ENCODE data around the gene HOXD11.

GRCh38 chr2:176104316-176105077, 2.6 kb upstream of the HOXD11 start:
- no peak for TF ChIP-seq EZH2 (IDR thresholded peaks at IDR 0.05)
- TF ChIP-seq POLR2AphosphoS5 (IDR thresholded peaks at IDR 0.05; ENCODE audit: borderline replicate concordance, low read depth, low read length) = peak; percentile 61
